ENCODE data around the gene SLC12A3.

Gene SLC12A3

DNA sequence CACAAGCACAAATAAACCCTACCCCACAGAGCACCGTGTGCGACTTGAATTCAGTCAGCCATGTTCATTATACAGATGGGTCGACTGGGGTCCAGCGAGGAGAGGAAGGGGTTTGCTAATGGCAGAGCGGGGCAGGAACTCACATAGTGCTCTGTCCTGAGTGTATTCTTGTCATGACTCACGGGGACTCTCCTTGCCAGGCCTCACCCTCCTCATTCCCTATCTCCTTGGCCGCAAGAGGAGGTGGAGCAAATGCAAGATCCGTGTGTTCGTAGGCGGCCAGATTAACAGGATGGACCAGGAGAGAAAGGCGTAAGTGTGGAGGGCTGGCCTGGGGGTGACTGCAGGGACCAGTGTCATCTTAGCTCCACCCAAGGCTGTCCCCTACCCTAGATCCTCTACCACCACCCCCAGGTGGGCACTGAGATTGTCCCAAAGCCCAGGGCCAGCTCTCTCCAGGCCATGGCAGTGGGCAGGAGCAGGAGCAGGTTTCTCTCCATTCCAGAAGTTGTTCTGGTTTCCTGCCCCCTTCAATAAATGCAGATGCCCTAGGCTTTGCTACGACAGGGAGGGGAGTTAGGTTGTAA, 29.4 kb downstream of the SLC12A3 start:
- DNase-seq: no peak

- no peak for DNase-seq
These were observed 30.8 kb downstream of the SLC12A3 start for GRCh38 chr16:56895813-56896212.

- DNase-seq: no peak
These were observed 31.2 kb downstream of the SLC12A3 start for GRCh38 chr16:56896244-56896643.

GRCh38 chr16:56897026-56897799, 32.2 kb downstream of the SLC12A3 start:
- peak; percentile 69 for DNase-seq

DNA sequence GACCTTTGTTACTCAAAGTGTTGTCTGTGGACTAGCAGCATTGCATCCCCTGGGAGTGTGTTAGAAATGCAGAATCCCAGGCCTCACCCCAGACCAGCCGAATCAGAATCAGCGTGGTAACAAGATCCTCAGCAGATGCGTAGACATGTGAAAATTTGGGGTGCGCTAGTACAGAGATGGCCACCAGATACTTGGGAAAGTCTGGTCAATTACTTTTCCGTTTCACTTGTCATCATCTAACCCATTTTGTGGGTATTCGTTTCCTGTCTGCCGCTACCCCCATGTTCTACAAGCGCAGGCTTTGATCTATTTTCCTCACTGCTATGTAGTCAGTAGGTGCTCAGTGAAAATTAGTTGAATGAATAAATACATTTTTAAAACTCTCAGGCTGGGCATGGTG, 33.8 kb downstream of the SLC12A3 start:
- DNase-seq: no peak

DNA sequence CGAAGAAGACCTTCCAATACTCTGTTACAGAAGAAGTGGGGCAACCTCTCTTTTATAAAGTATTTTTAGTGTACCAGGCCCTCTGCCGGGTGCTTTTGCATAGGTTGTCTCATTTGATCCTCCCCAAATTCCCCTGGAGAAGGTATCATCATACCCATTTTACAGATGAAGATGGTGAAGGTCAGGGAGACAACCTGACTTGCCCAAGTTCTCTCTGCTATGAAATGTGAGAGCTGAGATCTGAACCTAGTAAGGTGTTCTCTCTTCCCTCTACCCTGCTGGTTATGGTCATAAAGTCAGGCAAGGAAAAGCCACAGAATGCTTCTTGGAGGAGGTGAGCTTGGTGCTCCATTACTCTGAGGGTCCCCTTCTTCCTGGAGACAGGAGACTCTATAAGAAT, 38.9 kb downstream of the SLC12A3 start:
- no peak for DNase-seq

GRCh38 chr16:56907401-56907800, 42.4 kb downstream of the SLC12A3 start:
- DNase-seq: no peak

GRCh38 chr16:56909527-56909979, 44.5 kb downstream of the SLC12A3 start:
- DNase-seq: no peak

GRCh38 chr16:56910112-56910511, 45.1 kb downstream of the SLC12A3 start:
- DNase-seq: peak; percentile 27

- peak; percentile 66 for DNase-seq
These were observed 45.9 kb downstream of the SLC12A3 start for GRCh38 chr16:56910654-56911539.

DNA sequence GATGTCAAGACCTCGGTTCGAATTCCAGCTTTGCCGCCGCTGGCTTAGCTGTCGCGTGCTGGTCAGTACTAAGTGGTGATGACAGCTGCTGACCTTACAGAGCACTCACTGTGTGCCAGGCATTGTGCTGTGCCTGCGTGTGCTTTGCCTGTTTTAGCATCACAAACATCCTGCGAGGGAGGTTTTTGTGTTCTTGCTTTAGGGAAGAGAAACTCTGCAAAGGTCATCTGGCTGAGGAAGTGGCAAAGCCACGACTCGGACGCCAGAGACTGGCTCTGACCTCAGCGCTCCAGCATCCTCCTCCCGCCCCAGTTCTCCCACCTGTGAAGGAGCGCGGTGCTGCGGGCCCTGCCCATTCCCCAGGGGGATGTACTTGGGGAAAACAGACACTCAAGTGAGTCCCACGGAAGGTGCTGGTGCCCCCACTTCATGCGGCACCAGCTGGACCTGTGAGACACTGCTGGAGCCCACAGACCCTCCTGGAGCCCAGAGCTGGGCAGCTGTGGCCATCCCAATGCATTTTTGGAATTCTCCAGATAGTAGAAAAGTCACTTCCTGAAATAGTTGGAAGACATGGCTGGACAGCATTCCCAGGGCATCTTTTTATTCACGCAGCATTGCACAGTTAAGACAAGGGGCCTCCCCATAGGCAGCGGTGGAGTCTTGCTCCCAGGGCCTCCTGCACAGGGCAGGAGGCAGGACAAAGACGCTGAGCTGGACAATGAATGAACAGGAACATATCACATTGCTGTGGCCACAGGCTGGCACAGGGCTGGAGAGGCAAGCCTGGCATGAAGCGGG, 47.0 kb downstream of the SLC12A3 start:
- DNase-seq: no peak

DNA sequence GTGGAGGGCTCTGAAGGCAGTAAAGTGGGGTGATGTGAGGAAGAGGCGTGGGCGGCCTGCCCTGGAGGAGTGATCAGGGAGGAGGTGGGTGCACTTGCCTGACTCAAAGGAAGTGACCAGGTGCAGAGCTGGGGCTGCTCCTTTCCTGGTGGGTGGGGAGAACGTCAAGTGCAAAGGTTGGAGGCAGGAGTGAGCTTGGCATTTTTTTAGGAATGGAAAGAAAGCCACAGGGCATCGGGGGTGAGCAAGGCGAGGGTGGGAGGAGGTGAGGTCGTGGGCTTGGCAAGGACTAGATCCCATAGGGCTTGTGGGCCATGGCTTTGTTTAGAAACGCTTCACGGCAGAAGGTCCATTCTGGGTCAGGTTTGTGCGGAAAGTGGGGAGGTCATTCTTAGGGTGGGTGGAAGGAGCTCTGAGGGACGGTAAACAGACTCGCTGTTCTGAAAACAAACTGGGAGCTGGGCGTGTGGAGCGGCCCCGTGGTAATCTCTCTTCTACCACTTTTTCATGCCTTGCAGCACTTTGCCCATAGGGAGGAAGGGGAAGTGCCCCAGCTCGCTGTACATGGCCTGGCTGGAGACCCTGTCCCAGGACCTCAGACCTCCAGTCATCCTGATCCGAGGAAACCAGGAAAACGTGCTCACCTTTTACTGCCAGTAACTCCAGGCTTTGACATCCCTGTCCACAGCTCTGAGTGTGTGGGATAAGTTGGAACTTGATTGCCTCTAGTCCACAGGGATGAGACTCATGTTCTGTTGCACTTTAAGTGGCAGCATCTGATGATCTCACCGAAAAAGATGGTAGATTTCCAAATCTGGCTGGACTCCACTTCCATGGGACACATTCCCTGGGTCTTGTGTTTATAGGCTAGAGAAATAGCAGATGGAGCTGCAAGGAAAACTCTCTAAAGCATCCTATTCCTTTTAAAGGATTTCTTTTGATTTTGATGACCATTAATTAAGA, 48.0 kb downstream of the SLC12A3 start:
- no peak for DNase-seq

DNA sequence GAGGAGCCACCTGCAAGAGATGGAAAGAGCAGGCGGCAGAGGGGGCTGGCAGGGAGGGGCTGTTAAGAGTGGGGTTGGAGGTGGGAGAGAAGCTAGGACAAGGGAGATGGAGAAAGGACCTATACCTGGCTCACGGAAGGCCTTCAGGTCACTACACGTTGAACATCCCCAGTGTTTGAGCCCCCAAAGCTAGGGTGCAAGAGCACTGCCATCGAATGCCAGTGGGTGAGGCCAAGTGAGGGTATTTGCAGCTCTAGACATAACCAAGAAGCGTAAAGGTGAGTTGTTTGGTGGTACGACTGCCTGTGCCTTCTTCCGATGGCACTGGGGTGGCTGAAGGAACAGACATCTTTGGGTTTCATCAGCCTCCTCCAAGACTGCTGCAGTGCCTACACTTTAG, 49.9 kb downstream of the SLC12A3 start:
- DNase-seq: no peak

DNA sequence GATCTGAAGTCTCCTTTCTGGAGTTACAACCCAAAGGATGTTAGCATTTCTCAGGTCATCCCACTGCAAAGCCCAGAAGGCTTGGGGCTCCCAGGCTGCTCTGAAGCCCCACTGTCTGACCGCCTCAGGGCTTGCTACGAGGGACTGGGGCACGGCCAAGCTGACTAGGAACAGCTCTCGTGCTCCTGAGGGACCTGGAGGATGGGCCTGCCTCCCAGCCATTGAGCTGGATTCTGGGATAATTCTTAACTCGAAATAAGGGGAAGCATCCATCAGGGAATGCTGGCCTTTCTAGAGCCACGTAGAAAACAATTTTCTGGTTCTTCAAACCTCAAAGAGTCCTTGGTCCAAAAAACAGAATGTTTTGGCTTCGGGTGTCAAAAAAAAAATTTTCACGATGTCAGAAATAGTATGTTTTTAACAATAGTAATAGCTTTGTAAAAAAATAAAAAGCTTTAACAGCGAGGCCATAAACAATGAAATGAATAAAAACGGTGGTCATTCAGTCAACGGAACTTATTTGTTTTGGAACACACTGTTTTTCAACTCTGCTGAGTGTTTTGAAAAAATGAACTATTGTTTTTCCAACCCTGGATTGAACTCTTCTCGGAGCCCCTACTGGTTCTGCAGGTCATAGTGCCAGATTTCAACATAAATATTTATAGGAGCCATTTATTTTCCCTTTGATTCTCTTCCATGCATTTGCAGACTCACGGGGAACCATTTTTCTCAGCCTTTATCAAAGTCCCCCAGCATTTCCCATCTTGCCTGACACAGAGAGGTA, 50.5 kb downstream of the SLC12A3 start:
- DNase-seq: no peak

- no peak for DNase-seq
These were observed 51.8 kb downstream of the SLC12A3 start for GRCh38 chr16:56916571-56917403.

DNA sequence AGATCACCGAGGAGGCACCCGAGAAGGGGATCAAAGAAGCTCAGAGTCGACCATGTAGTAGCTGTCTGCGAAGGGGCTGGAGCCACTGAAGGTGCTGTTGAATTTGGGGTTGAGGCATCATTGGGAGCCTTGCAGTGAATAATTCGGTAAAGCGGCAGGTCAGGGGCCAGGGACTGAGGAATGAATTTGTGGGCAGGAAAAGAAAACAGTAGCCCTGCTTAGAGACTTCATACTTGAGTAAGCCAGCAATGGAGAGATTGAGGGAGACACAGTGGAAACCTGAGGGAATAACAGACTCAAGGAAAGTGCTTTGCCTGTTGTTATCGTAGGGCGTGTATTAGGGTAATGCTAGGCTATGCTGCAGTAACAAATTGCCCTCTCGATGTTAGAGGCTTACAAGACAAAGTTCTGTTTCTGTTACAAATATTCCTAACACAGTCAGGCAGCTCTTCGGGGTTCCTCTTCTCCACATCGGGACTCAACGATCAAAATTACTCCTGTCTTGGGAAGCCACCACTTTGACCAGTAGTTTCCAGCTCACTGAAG, 53.5 kb downstream of the SLC12A3 start:
- no peak for DNase-seq

- peak; percentile 70 for DNase-seq
These were observed 54.2 kb downstream of the SLC12A3 start for GRCh38 chr16:56919099-56919800.

GRCh38 chr16:56921571-56921970, 56.6 kb downstream of the SLC12A3 start:
- no peak for DNase-seq
